Stimulated activated naive CD4-positive, alpha-beta T cell (primary cell): ENCODE results near the gene MAST2.

Experiments
- DNase-seq, 6 experiments: peaks; one replicate each; lab custom pipeline; 2025; lab: John Stamatoyannopoulos, UW

Gene MAST2

GRCh38 chr1:46065405-46065804 lies 262.0 kb downstream of the MAST2 start:
- DNase-seq = peak in 2 of 6 experiments; percentile 3 to 9

GRCh38 chr1:46067652-46068051 lies 264.2 kb downstream of the MAST2 start:
- no peak for DNase-seq

- DNase-seq = no peak
Observed at GRCh38 chr1:46068525-46068924, 265.1 kb downstream of the MAST2 start.

GRCh38 chr1:46070164-46070814 lies 266.9 kb downstream of the MAST2 start:
- DNase-seq = no peak

- DNase-seq = no peak
Observed at GRCh38 chr1:46072975-46073374, 269.6 kb downstream of the MAST2 start.

GRCh38 chr1:46076343-46076742 lies 272.9 kb downstream of the MAST2 start:
- DNase-seq = no peak

- no peak for DNase-seq
Observed at GRCh38 chr1:46077644-46078043, 274.2 kb downstream of the MAST2 start.

GRCh38 chr1:46080257-46080656 lies 276.8 kb downstream of the MAST2 start:
- DNase-seq = no peak

- DNase-seq = no peak
Observed at GRCh38 chr1:46081206-46081605, 277.8 kb downstream of the MAST2 start.

GRCh38 chr1:46081619-46082018 lies 278.2 kb downstream of the MAST2 start:
- DNase-seq = no peak

- DNase-seq = no peak
Observed at GRCh38 chr1:46083579-46083978, 280.2 kb downstream of the MAST2 start.

- DNase-seq = no peak
Observed at GRCh38 chr1:46084553-46085451, 281.4 kb downstream of the MAST2 start.
